HEK293T (cell line): Measurements from ENCODE around the gene MOSMO.
"Not testable (repeated sequence)": the region's sequence is repeated elsewhere in the genome, so short reads cannot be mapped to it uniquely, and the experiment has no call there.

Experiments used
- CTCF ChIA-PET: fragments of 350-600 bp; formaldehyde crosslinking; extraction: SDS; loops from one replicate; lab custom pipeline; 2021; ENCODE audit warnings: antibody characterized with exemption, inconsistent platforms; lab: Yijun Ruan, JAX
- POLR2A ChIA-PET: fragments of 350-600 bp; formaldehyde crosslinking; extraction: SDS; loops from one replicate; lab custom pipeline; 2020; ENCODE audit warnings: antibody characterized with exemption, inconsistent platforms; lab: Yijun Ruan, JAX
- DNase-seq: peaks from one replicate; pipeline ENCODE4 v3.0.0; 2012; ENCODE audit warnings: mixed read lengths; ENCODE audit errors: extremely low spot score
- ARNT ChIP-seq: fragments of 450-650 bp; IDR thresholded peaks from 2 replicates; pipeline ENCODE4 v1.6.1; 2017; ENCODE audit warnings: mild to moderate bottlenecking
- BHLHE40 ChIP-seq: fragments of 450-650 bp; IDR thresholded peaks from 2 replicates; pipeline ENCODE4 v1.6.1; 2016; ENCODE audit warnings: mild to moderate bottlenecking, moderate library complexity, borderline replicate concordance
- CTBP1 ChIP-seq: fragments of 450-650 bp; IDR thresholded peaks from 2 replicates; pipeline ENCODE4 v1.6.1; 2016; ENCODE audit warnings: borderline replicate concordance
- ELF4 ChIP-seq: fragments of 450-650 bp; IDR thresholded peaks from 2 replicates; pipeline ENCODE4 v1.6.1; 2017; ENCODE audit warnings: antibody characterized with exemption
- FOXA1 ChIP-seq: fragments of 450-650 bp; IDR thresholded peaks from 2 replicates; pipeline ENCODE4 v1.6.1; 2016; ENCODE audit warnings: mild to moderate bottlenecking
- FOXK2 ChIP-seq: fragments of 450-650 bp; IDR thresholded peaks from 2 replicates; pipeline ENCODE4 v1.6.1; 2016; ENCODE audit warnings: mild to moderate bottlenecking
- FOXM1 ChIP-seq: fragments of 450-650 bp; IDR thresholded peaks from 2 replicates; pipeline ENCODE4 v1.6.1; 2017; ENCODE audit warnings: mild to moderate bottlenecking, borderline replicate concordance
- HDGF ChIP-seq: fragments of 450-650 bp; IDR thresholded peaks from 2 replicates; pipeline ENCODE4 v1.6.1; 2017; ENCODE audit warnings: antibody characterized with exemption, borderline replicate concordance
- L3MBTL2 ChIP-seq: fragments of 450-650 bp; conservative IDR thresholded peaks from 2 replicates; pipeline ENCODE4 v1.6.1; 2016; ENCODE audit warnings: mild to moderate bottlenecking
- LEF1 ChIP-seq: fragments of 450-650 bp; IDR thresholded peaks from 2 replicates; pipeline ENCODE4 v1.6.1; 2017; ENCODE audit warnings: mild to moderate bottlenecking, borderline replicate concordance
- NFRKB ChIP-seq: fragments of 450-650 bp; IDR thresholded peaks from 2 replicates; pipeline ENCODE4 v1.6.1; 2016; ENCODE audit warnings: mild to moderate bottlenecking, moderate library complexity
- PKNOX1 ChIP-seq: fragments of 450-650 bp; IDR thresholded peaks from 2 replicates; pipeline ENCODE4 v1.6.1; 2016
- SP1 ChIP-seq: fragments of 450-650 bp; IDR thresholded peaks from 2 replicates; pipeline ENCODE4 v1.6.1; 2017
- SUZ12 ChIP-seq: fragments of 450-650 bp; IDR thresholded peaks from 2 replicates; pipeline ENCODE4 v1.6.1; 2016; ENCODE audit warnings: mild to moderate bottlenecking
- TARDBP ChIP-seq: fragments of 450-650 bp; IDR thresholded peaks from 2 replicates; pipeline ENCODE4 v1.6.1; 2016
- ZNF384 ChIP-seq: fragments of 450-650 bp; IDR thresholded peaks from 2 replicates; pipeline ENCODE4 v1.6.1; 2016

The MOSMO gene

GRCh38 chr16:22035153-22035552 lies 27.2 kb downstream of the MOSMO start:
- ChIA-PET POLR2A (interaction anchor here (1.5 kb wide), 1 partner anchor 27 kb away, joined by 3 read pairs; the partner anchor contains the start of gene MOSMO), CTCF (interaction anchor here (0.6 kb wide), 2 partner anchors 171 to 208 kb away, joined by 3 to 6 read pairs; partner anchors contain the start of gene EEF2K)
- TF ChIP-seq L3MBTL2 (no peak), FOXA1 (no peak), SP1 (no peak), CTBP1 (no peak), LEF1 (no peak), HDGF (no peak), PKNOX1 (no peak), ZNF384 (no peak), FOXM1 (no peak), NFRKB (no peak), ELF4 (no peak), TARDBP (no peak), BHLHE40 (no peak)
- no peak for DNase-seq

DNA sequence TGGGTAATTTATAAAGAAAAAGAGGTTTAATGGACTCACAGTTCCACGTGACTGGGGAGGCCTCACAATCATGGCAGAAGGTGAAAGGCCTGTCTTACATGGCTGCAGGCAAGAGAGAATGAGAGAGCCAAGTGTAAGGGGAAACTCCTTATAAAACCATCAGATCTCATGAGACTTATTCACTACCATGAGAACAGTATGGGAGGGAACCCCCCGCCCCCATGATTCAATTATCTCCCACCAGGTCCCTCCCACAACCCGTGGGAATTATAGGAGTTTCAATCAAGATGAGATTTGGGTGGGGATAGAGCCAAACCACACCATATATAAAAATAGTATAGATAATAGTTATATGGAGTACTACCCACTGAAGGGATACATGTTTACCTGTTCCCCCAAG lies 36.0 kb downstream of the MOSMO start:
- DNase-seq, POLR2A ChIA-PET, CTCF ChIA-PET: not testable (repeated sequence)

DNA sequence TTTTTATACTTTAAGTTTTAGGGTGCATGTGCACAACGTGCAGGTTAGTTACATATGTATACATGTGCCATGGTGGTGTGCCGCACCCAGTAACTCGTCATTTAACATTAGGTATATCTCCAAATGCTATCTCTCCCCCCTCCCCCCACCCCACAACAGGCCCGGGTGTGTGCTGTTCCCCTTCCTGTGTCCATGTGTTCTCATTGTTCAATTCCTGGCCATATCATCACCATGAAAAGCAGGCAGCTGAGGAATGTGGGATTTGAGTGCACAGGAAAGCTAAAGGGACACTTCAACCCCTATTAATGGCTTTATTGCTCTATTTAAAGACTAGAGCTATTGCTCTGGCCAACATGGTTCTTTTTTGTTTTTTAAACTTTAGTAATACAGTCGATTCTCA lies 38.0 kb downstream of the MOSMO start:
- CTCF ChIA-PET: interaction anchor here (1.2 kb wide), 1 partner anchor 10 kb away, joined by 5 read pairs; no protein-coding TSS in a partner anchor
- POLR2A ChIA-PET, DNase-seq: not testable (repeated sequence)

DNA sequence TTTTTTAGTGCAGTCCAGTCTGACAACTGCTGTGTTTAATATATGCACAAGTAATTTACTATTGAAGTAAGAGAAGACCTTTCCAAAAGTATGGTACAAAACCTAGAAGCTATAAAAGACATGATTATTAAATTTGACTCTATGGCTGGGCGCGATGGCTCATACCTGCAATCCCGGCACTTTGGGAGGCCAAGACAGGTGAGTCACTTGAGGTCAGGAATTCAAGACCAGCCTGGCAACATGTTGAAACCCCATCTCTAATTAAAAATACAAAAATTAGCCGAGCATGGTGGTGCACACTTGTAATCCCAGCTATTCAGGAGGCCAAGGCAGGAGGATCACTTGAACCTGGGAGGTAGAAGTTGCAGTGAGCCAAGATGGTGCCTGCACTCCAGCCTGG lies 43.1 kb downstream of the MOSMO start:
- ChIA-PET POLR2A (no interaction called here), CTCF (no interaction called here)
- TF ChIP-seq ARNT: no peak
- no peak for TF ChIP-seq ZNF384
- no peak for TF ChIP-seq PKNOX1
- no peak for TF ChIP-seq CTBP1
- TF ChIP-seq L3MBTL2: no peak
- TF ChIP-seq HDGF: no peak
- no peak for TF ChIP-seq LEF1
- TF ChIP-seq BHLHE40: no peak
- no peak for TF ChIP-seq ELF4
- TF ChIP-seq TARDBP: no peak
- no peak for TF ChIP-seq SP1
- no peak for TF ChIP-seq FOXA1
- TF ChIP-seq FOXK2: no peak
- no peak for TF ChIP-seq SUZ12
- TF ChIP-seq NFRKB: no peak
- no peak for TF ChIP-seq FOXM1
- DNase-seq: no peak

GRCh38 chr16:22052980-22053379 lies 45.1 kb downstream of the MOSMO start:
- CTCF ChIA-PET: no interaction called here
- no peak for TF ChIP-seq SP1
- TF ChIP-seq L3MBTL2: no peak
- no peak for TF ChIP-seq HDGF
- TF ChIP-seq FOXK2: no peak
- no peak for TF ChIP-seq PKNOX1
- TF ChIP-seq FOXM1: no peak
- no peak for TF ChIP-seq BHLHE40
- TF ChIP-seq LEF1: no peak
- no peak for TF ChIP-seq ARNT
- TF ChIP-seq CTBP1: no peak
- TF ChIP-seq SUZ12: no peak
- TF ChIP-seq TARDBP: no peak
- TF ChIP-seq FOXA1: no peak
- TF ChIP-seq ELF4: no peak
- TF ChIP-seq ZNF384: no peak
- TF ChIP-seq NFRKB: no peak
- no peak for DNase-seq
- POLR2A ChIA-PET: no interaction called here

GRCh38 chr16:22053921-22054341 lies 46.0 kb downstream of the MOSMO start:
- ChIA-PET POLR2A (no interaction called here), CTCF (no interaction called here)
- no peak for TF ChIP-seq FOXK2
- no peak for TF ChIP-seq TARDBP
- no peak for TF ChIP-seq FOXA1
- no peak for TF ChIP-seq ZNF384
- TF ChIP-seq ELF4: no peak
- no peak for TF ChIP-seq SUZ12
- no peak for TF ChIP-seq LEF1
- no peak for TF ChIP-seq ARNT
- no peak for TF ChIP-seq L3MBTL2
- no peak for TF ChIP-seq CTBP1
- no peak for TF ChIP-seq HDGF
- TF ChIP-seq BHLHE40: no peak
- no peak for TF ChIP-seq SP1
- no peak for TF ChIP-seq NFRKB
- no peak for TF ChIP-seq PKNOX1
- no peak for TF ChIP-seq FOXM1

More at GRCh38 chr16:22053921-22054341, 46.0 kb downstream of the MOSMO start:
- no peak for DNase-seq
